ENCODE data around the gene OR1L8.

- TF ChIP-seq CTCF (IDR thresholded peaks at IDR 0.05): no peak
- no peak for TF ChIP-seq POLR2A (IDR thresholded peaks at IDR 0.05)
Measured at GRCh38 chr9:122518226-122518625, 65.0 kb downstream of the OR1L8 start.

All from thyroid gland (tissue), 4 donors.